NCI-H1092 treated with DMSO at 0.1 percent for 48 hours (cell line): ENCODE results near the gene SSTR5.
A peak's percentile ranks its signal among the peaks of the same experiment; 100 is the strongest.
"Not testable (repeated sequence)": the region's sequence is repeated elsewhere in the genome, so short reads cannot be mapped to it uniquely, and the experiment has no call there.

Experiments
- DNase-seq: peaks from one replicate; lab custom pipeline; 2025; lab: John Stamatoyannopoulos, UW

Gene SSTR5

GRCh38 chr16:1072526-1073261, at the start of gene SSTR5:
SSTR5 (plus strand) TSS chr16:1072747; CDS start chr16:1078869, 6,122 bp downstream.
- DNase-seq: no peak

- no peak for DNase-seq
These were observed 48.4 kb upstream of the SSTR5 start for GRCh38 chr16:1024138-1024537.

DNA sequence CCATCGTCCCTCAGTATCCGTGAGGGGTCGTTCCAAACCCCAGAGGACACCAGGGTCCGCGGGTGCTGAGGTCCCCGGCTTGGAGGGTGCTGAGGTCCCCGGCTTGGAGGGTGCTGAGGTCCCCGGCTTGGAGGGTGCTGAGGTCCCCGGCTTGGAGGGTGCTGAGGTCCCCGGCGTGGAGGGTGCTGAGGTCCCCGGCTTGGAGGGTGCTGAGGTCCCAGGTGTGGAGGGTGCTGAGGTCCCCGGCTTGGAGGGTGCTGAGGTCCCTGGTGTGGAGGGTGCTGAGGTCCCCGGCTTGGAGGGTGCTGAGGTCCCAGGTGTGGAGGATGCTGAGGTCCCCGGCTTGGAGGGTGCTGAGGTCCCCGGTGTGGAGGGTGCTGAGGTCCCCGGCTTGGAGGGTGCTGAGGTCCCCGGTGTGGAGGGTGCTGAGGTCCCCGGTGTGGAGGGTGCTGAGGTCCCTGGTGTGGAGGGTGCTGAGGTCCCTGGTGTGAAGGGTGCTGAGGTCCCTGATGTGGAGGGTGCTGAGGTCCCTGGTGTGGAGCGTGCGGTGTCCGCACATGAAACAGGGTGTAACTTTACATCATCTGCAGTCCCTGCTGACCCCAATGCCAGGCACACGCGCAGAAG, 47.3 kb upstream of the SSTR5 start:
- DNase-seq: not testable (repeated sequence)

GRCh38 chr16:1026057-1026783, 46.3 kb upstream of the SSTR5 start:
- DNase-seq: peak; percentile 16

GRCh38 chr16:1026784-1027500, 45.6 kb upstream of the SSTR5 start:
- DNase-seq: no peak

DNA sequence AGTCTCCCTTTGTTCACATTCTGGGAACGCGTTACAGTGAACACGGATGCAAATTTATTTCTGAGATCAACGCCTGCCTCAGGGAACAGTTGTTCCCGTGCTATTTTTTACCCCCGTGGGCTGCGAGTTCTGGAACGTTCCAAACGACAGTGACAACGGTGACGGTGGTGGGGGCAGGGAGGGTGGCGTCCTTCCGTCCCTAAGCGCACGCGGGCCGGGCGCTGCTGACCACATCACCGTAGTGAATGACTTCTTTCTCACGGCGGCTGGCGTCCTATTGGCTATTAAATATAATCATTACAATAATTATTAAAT, 45.1 kb upstream of the SSTR5 start:
- DNase-seq: no peak

- DNase-seq: no peak
These were observed 44.5 kb upstream of the SSTR5 start for GRCh38 chr16:1028056-1028455.

GRCh38 chr16:1028524-1029258, 43.9 kb upstream of the SSTR5 start:
- DNase-seq: no peak

DNA sequence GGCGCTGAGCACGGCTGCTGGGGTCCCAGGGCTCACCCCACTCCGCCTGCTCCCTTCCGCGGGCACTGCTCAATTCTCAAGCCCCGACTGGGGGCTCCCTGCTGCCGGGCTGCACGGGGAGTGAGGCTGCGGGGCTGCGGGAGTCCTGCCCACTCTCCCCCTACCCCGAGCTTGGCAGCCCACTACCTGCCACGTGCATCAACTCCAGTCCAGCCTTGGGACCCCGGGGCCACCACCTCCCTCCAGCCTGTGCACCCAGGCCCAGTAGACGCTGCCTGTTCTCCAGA, 43.3 kb upstream of the SSTR5 start:
- no peak for DNase-seq

DNA sequence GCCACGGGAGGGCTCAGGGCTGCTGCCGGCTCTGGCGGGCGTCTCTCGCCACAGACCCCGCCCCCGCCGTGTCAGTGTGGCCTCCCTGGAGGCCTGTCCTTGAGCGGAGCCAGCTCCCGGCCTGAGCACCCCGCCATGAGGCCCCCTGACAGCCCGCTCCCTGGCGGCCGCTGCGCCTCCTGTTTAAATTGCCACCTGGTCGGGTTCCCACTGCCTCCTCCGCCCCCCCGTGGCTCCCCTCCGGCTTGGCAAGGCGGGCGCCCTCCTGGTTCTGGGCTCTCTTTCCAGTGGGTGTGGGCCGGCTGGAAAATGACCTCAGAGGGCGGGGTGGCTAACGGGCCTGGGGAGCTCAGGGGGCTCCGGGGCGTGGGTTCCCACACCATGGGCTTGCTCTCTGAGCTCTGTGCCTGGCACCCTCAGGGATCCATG, 42.1 kb upstream of the SSTR5 start:
- no peak for DNase-seq

GRCh38 chr16:1031666-1032065, 40.9 kb upstream of the SSTR5 start:
- DNase-seq: no peak

DNA sequence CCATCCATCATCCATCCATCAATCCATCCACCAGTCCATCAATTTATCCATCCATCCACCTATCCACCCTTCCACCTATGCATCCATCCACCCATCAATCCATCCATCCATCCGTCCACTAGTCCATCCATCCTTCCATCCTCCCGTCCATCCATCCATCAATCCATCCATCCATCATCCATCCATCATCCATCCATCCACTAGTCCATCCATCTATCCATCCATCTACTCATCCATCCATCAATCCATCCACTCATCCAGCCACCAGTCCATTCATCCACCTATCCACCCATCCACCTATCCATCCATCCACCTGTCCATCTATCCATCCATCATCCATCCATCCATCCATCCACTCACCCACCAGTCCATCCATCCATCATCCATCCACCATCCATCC, 39.9 kb upstream of the SSTR5 start:
- DNase-seq: no peak

DNA sequence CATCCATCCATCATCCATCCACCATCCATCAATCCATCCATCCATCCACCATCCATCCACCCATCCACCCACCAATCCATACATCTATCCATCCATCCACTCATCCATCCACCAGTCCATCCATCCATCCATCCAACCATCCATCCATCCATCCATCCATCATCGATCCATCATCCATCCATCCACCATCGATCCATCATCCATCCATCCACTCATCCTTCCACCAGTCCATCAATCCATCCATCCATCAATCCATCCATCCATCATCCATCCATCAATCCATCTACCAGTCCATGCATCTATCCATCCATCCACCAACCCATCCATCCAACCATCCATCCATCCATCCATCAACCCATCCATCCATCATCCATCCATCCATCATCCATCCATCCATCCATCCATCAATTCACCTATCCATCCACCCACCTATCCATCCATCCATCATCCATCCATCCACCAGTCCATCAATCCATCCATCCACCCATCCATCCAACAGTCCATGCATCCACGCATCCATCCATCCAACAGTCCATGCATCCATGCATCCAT, 39.3 kb upstream of the SSTR5 start:
- DNase-seq: no peak

DNA sequence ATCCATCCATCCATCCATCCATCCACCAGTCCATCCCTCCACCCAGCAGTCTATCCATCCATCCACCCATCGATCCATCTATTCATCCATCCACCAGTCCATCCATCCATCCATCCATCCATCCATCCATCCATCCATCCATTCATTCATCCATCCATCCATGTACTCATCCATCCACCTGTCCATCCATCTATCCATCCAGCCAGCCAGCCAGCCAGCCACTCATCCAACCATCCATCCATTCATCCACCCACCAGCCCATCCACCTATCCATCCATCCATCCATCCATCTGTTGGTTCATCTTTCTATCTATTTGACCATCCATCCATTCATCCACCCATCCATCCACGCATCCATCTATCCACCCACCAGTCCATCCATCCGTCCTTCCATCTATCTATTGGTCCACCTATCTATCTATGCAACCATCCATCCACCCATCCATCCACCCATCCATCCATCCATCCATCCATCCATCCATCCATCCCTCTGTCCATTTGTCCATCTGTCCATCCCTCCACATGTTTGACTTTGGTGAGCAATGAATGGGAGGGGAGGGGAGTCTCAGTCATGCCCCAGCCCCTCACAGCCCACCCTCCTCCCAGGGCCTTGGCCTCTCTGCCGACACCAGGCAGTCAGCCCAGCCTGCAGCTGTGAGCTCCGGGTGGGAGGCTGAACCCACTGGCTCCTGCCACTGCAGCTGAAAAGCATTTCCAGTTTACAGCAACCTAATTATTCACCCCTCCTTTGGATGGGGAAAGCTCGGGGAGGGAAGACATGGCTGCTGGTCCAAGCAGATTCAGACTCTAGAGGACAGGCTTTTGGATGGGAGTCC, 38.1 kb upstream of the SSTR5 start:
- no peak for DNase-seq

- no peak for DNase-seq
These were observed 37.5 kb upstream of the SSTR5 start for GRCh38 chr16:1035066-1035415.

GRCh38 chr16:1036166-1036565, 36.4 kb upstream of the SSTR5 start:
- DNase-seq: no peak

DNA sequence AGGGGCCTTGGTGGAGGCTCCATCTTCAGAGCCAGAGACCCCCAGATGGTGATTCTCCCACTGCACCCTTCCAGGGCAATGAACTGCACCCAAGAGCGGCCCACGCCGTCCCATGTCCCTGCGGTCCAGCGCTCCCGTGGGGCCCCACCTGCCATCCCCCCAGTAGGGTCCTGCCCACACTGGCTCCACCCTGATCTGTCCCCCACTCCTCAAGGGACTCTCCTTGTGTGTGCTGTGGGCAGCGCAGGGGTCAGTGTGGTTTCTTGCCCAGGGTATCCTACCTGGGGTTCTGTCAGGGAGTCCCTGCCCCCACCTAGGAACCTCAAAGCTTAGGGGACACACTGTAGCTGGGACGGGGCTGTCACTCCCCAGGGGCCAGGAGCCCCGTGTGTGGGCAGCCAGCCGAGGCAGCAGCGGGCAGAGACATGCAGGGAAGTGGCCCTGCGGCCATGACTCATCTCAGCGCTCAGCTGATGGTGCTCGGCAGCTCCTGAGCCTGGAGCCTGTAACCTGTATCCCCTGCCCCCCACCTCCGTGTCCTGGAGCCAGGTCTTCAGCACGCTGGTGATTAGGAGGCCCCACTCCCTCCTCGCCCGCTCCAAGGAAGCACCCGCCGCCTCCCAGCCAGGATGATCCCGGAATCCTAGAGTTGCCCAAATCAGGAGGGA, 35.7 kb upstream of the SSTR5 start:
- DNase-seq: no peak

- no peak for DNase-seq
These were observed 34.9 kb upstream of the SSTR5 start for GRCh38 chr16:1037394-1038257.

DNA sequence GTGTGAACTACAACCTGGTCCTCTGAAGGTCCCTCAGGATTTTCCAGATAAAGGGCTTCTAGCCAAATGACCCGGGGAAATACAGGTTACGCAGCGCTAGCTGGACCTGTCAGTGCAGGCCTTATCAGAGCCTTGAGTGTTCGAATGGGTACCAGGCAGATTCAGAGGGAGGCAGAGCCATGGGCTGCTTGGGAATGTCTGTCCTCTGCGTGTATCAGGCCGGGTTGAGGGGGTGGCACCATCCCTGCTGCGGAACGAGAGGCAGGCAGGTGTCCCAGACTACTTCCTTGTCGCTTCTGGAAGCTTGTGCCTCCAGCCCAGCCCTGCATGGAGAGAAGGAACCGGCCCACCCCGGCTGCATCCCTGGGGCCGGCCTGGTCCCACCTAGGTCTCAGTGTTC, 33.6 kb upstream of the SSTR5 start:
- no peak for DNase-seq

- DNase-seq: no peak
These were observed 32.8 kb upstream of the SSTR5 start for GRCh38 chr16:1039762-1040161.
